Panc1 (cell line): ENCODE results near the gene FAM9A. TPM values are rescaled to one million over a fixed set of nuclear protein-coding genes. Genes with fewer than 3 reads are reported as not detected.

Experiments
- ATAC-seq: fragments of 200-7000 bp; cut with Tn5 transposase; 2 replicates; pipeline ENCODE4 v1.9.1; 2020; ENCODE audit warnings: mild to moderate bottlenecking, moderate library complexity
- BruUV-seq: library from RNA; stranded (reverse); fragments of 400-500 nt; replicated peaks from 2 replicates; lab custom pipeline; 2021; lab: Mats Ljungman, UMichigan
- CTCF ChIA-PET: fragments of 300-600 bp; sonication (Branson Sonifier 250); formaldehyde crosslinking; loops from one replicate; lab custom pipeline; 2022; ENCODE audit warnings: antibody characterized with exemption; lab: Charles Lee
- POLR2A ChIA-PET: fragments of 300-600 bp; sonication (Branson Sonifier 250); formaldehyde crosslinking; loops from one replicate; lab custom pipeline; 2022; ENCODE audit warnings: antibody characterized with exemption; lab: Charles Lee
- DNase-seq: peaks from one replicate; pipeline ENCODE4 v3.0.0-alpha.2; 2010; ENCODE audit warnings: low read depth, low spot score
- H3K27ac ChIP-seq: 2 replicates; pipeline ENCODE4 v1.5.1; 2011; ENCODE audit warnings: mild to moderate bottlenecking, low read length, inconsistent platforms
- H3K27me3 ChIP-seq: fragments of 200-500 bp; sonication (Bioruptor generic); 2 replicates; pipeline ENCODE4 v1.6.0; 2014; ENCODE audit warnings: low read length, inconsistent platforms; ENCODE audit not compliant: control insufficient read depth, insufficient read depth
- H3K36me3 ChIP-seq: fragments of 200-500 bp; sonication (Bioruptor generic); 2 replicates; pipeline ENCODE4 v1.5.1; 2014; ENCODE audit warnings: inconsistent platforms, mild to moderate bottlenecking, low read length, moderate library complexity; ENCODE audit not compliant: control insufficient read depth, insufficient read depth
- H3K4me1 ChIP-seq: 2 replicates; pipeline ENCODE4 v1.5.1; 2011; ENCODE audit warnings: inconsistent platforms, mild to moderate bottlenecking, low read length, moderate library complexity; ENCODE audit not compliant: control insufficient read depth, insufficient read depth
- H3K4me3 ChIP-seq, 2 experiments: 2 replicates each; pipeline ENCODE4 v1.5.1; 2011 to 2012; ENCODE audit warnings: low read depth in 2 of 2, low read length in 2 of 2, mild to moderate bottlenecking in 2 of 2, inconsistent platforms in 1 of 2, moderate library complexity in 1 of 2
- H3K9me3 ChIP-seq: fragments of 200-500 bp; sonication (Bioruptor generic); 2 replicates; pipeline ENCODE4 v1.5.1; 2014; ENCODE audit warnings: low read depth, mild to moderate bottlenecking, inconsistent platforms, low read length, moderate library complexity; ENCODE audit not compliant: control insufficient read depth, insufficient read depth
- CTCF ChIP-seq: fragments of 450-650 bp; IDR thresholded peaks from 2 replicates; pipeline ENCODE4 v1.5.1; 2017; ENCODE audit warnings: mild to moderate bottlenecking
- POLR2AphosphoS5 ChIP-seq: IDR thresholded peaks from 2 replicates; pipeline ENCODE4 v1.6.1; 2012; ENCODE audit warnings: mild to moderate bottlenecking, low read depth, low read length, moderate library complexity
- REST ChIP-seq, 2 experiments: IDR thresholded peaks; 2 replicates each; pipeline ENCODE4 v1.6.1; 2011 to 2012; ENCODE audit warnings: low read depth in 2 of 2, control low read depth in 1 of 2, low read length in 1 of 2, mild to moderate bottlenecking in 1 of 2, moderate library complexity in 1 of 2; ENCODE audit not compliant: insufficient read depth in 1 of 2
- SIN3A ChIP-seq: IDR thresholded peaks from 2 replicates; pipeline ENCODE4 v1.6.1; 2012; ENCODE audit warnings: low read depth, mild to moderate bottlenecking, low read length, moderate library complexity, borderline replicate concordance; ENCODE audit not compliant: insufficient read depth
- TCF7L2 ChIP-seq: IDR thresholded peaks from 2 replicates; pipeline ENCODE4 v1.6.1; 2011; ENCODE audit warnings: mild to moderate bottlenecking, low read depth, low read length, inconsistent platforms
- in situ Hi-C: cut with HindIII; loops from 2 replicates; pipeline ENCODE4 v1.10.0; 2016; ENCODE audit warnings: low sequenced_read_pairs, low pct_unique_long_range_greater_than_20kb
- intact Hi-C: fragments of 100-400 bp; cut with micrococcal nuclease; formaldehyde crosslinking; loops from one replicate; pipeline ENCODE4 v1.10.0; 2022; ENCODE audit not compliant: unreplicated experiment
- total RNA-seq: library from RNA; stranded (reverse); gene quantifications from one replicate; pipeline ENCODE4 v1.2.1, GENCODE V29; 2021; ENCODE audit not compliant: unreplicated experiment

The FAM9A gene
- total RNA-seq, 1 experiment from 2014 or later = not detected

GRCh38 chrX:8844157-8844556, 43.0 kb upstream of the FAM9A start:
- DNase-seq = no peak
- no TSS peak for BruUV-seq
- Histone ChIP-seq H3K4me1 (no peaks in the 10 kb centered on the region), H3K36me3 (no peaks in the 10 kb centered on the region), H3K9me3 (no peaks in the 10 kb centered on the region), H3K27ac (no peak overlapping the region), H3K27me3 (no peaks in the 10 kb centered on the region; the same call in 1 of the 2 replicates), H3K4me3 (no peak overlapping the region)
- ChIA-PET CTCF (no interaction called here), POLR2A (no interaction called here)
- TF ChIP-seq REST (IDR thresholded peaks at IDR 0.05; ENCODE audit: insufficient read depth in 1 of 2, low read depth in 2 of 2, low read length in 1 of 2) (no peak), POLR2AphosphoS5 (no peak), TCF7L2 (no peak), SIN3A (no peak), CTCF (no peak)
- in situ Hi-C loops (no loop called here), intact Hi-C loops (no loop called here)
- ATAC-seq = no peak

GRCh38 chrX:8841911-8842310, 40.7 kb upstream of the FAM9A start:
- no peak overlapping the region for H3K4me3 ChIP-seq
- DNase-seq (no peak), ATAC-seq (no peak)
- no peaks in the 10 kb centered on the region for H3K27me3 ChIP-seq
- in situ Hi-C loops (no loop called here), intact Hi-C loops (no loop called here)
- no peaks in the 10 kb centered on the region for H3K36me3 ChIP-seq
- H3K27ac ChIP-seq = no peak overlapping the region
- POLR2A ChIA-PET = no interaction called here
- CTCF ChIA-PET = no interaction called here
- TF ChIP-seq CTCF (no peak), TCF7L2 (no peak), REST (IDR thresholded peaks at IDR 0.05; ENCODE audit: insufficient read depth in 1 of 2, low read depth in 2 of 2, low read length in 1 of 2) (no peak), SIN3A (no peak), POLR2AphosphoS5 (no peak)
- no TSS peak for BruUV-seq
- H3K4me1 ChIP-seq = no peaks in the 10 kb centered on the region
- no peaks in the 10 kb centered on the region for H3K9me3 ChIP-seq
